ENCODE results near the gene KLHDC8B.
"Not testable (repeated sequence)": the region's sequence is repeated elsewhere in the genome, so short reads cannot be mapped to it uniquely, and the experiment has no call there.

Gene KLHDC8B

DNA sequence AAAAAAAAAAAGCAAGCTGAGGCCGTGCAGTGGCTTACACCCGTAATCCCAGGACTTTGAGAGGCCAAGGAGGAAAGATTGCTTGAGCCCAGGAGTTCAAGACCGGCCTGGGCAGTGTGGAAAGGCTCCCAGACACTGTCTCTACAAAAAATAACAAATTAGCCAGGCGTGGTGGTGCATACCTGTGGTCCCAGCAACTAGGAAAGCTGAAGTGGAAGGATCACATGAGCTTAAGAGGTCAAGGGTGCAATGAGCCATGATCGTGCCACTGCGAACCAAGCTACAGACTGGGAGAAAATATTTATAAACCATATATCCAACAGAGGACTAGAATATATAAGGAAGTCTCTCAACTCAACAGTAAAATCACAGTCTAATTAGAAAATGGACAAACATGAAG lies 10.0 kb downstream of the KLHDC8B start:
- in situ Hi-C loops (cut with MboI; ENCODE audit: low sequenced_read_pairs): no loop called here

DNA sequence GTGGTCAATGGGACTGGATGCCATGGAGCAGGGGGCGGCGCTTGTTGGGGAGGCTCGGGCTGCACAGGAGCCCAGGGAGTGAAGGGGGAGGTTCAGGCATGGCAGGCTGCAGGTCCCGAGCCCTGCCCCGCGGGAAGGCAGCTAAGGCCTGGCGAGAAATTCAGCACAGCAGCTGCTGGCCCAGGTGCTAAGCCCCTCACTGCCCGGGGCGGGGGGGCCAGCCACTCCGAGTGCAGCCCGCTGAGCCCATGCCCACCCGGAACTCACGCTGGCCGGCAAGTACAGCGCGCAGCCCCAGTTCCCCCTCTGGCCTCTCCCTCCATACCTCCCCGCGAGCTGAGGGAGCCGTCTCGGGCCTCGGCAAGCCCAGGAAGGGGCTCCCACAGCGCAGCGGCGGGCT lies 11.3 kb downstream of the KLHDC8B start:
- in situ Hi-C loops (cut with MboI; ENCODE audit: low sequenced_read_pairs): no loop called here

DNA sequence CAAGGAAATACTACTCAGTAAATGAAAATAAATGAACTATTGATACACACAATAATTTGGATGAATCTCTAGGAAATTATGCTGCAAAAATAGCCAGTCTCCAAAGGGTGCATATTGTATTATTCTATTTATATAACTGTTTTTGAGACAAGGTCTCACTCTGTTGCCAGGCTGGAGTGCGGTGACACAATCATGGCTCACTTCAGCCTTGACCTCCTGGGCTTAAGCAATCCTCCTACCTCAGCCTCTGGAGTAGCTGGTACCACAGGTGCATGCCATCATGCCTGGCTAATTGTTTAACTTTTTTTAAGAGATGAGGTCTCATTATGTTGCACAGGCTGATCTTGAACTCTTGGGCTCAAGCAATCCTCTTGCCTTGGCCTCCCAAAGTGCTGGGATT lies 12.5 kb downstream of the KLHDC8B start:
- in situ Hi-C loops (cut with MboI; ENCODE audit: low sequenced_read_pairs): no loop called here

DNA sequence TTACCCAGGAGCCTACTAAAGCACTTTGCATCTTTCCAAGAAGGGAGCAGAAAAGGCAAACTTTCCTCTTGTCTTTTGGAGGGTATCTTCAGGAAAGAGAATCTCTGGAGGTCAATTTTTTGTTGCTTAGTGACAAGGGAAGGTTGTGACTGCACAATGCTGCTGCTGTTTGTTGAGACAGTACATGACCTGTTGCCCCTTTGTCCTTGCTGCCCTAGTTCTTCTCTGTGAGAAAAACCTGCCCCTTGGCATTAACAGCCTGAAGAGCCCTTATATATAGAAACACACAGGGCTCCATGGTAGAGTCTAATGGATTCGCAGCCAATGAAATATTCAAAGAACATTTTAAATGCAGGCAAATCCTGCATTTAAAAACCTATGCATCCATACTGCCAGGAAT lies 20.3 kb downstream of the KLHDC8B start:
- in situ Hi-C loops (cut with MboI; ENCODE audit: low sequenced_read_pairs): no loop called here

DNA sequence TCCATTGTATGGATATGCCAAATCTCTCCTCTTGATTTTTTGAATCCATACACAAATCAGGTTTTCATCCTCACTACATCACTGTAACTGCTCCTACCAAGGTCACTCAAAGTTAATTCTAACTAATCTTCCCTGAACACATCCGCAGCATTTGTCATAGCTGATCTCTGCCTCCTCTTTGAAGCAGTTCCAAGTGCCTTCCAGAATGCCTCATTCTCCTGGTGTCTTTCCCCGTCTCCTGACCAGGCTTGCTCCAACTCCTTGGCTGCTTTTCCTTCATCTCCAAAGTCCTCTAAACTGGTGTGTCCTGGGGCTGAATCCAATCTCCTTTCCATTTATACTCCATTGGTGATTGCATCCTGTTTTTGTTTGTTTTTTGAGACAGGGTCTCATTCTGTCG lies 26.8 kb downstream of the KLHDC8B start:
- in situ Hi-C loops (cut with MboI; ENCODE audit: low sequenced_read_pairs): no loop called here

DNA sequence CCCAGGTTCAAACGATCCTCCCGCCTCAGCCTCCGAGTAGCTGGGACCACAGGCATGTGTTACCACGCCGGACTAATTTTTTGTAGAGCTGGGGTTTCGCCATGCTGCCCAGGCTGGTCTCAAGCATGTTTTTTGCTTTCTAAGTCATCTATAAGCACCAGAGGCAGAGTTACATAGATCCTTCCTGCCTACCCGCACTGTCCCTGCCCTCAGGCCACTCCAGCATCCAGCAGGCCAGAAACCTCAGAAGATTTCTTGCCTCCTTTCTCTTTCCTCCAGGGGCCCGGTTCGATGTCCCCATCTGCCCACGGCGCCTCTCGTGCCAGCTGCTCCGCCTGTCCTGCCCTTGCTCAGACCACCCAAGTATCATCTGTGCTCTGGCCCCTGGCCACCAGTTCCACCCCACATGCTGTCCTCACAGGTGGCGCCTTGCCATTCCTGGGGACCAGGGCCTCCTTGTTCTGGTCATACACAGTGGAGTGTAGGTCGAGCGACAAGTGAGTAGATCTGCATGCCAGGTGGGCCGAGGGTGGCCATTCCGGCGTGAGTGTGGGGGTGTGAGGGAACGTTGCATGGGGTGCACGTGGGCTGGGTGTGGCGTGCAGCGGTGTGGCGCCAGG lies 27.3 kb downstream of the KLHDC8B start:
- in situ Hi-C loops (cut with MboI; ENCODE audit: low sequenced_read_pairs): no loop called here

DNA sequence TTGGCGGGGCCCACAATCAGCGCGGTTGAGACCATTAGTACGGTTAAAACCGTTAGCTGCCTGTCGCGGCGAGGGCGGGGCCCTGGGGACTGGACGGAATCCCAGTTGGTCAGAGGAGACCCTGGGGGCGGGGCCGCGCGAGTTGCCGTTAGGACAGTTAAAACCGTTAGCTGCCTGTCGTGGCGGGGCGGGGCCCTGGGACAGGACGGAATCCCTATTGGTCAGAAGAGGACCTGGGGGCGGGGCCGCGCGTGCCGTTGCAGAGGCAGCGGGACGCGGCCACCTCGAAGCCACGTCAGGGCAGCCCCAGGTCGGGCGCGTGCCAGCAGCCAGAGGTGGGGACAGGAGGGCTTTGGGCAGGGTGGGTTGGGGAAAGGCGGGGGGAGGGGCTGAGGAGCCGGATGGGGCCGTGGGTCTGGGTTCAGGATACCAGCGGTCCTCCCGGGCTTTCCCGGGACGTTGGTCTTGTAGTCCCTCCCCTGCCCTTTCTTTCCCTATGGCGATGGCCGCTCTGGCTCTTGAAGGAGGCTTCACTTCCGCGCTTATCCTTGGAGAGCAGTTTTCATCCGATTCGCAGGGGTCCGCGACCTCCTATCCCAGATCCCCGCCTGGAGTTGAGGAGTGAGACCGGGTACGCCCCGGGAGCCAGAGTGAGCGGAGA lies 28.0 kb downstream of the KLHDC8B start:
- in situ Hi-C loops (cut with MboI; ENCODE audit: low sequenced_read_pairs): no loop called here

DNA sequence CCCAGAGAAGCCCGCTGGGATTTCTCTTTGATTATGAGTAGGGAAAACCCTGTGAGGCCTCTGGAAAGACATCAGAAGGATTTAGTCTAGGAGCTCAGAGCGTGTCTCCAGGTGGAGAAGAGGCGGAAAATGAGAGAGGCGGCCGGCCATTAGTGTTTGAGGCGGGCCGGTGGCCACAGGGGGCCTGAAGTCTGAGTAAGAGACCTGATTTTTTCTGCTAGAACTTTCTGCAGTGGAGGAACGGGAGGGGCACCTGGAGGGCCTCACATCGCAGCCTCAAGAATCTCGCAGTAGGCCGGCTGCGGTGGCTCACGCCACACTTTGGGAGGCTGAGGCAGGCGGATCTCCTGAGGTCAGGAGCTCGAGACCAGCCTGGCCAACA lies 28.5 kb downstream of the KLHDC8B start:
- in situ Hi-C loops (cut with MboI; ENCODE audit: low sequenced_read_pairs): no loop called here

DNA sequence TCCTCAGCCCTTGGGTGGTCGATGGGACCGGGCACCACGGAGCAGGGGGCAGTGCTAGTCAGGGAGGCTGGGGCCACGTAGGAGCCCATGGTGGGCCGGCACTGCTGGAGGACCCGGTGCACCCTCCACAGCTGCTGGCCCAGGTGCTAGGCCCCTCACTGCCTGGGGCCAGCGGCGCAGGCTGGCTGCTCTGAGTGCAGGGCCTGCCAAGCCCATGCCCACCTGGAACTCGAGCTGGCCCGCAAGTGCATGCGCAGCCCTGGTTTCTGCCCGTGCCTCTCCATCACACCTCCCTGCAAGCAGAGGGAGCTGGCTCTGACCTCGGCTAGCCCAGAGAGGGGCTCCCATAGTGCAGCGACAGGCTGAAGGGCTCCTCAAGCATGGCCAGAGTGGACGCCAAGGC lies 42.1 kb downstream of the KLHDC8B start:
- in situ Hi-C loops (cut with MboI; ENCODE audit: low sequenced_read_pairs): no loop called here

DNA sequence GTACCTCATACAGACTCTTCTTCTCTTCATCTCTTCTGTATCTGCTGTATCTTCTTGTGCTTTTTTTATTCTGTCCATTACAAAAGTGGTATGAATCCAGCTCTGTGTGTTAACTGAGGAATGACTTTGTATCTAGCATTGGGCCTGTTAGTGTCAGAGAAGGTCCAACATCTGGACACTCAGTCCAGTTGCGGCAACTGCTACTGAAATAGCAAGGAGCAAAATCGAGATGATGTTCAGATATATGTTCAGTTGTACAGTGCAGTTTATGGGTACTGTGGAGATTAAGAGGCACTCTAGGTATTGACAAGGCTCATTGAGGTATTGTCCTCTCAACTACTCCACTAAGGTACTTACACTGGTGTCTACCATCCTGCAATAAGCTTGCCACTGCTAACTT lies 42.6 kb downstream of the KLHDC8B start:
- in situ Hi-C loops (cut with MboI; ENCODE audit: low sequenced_read_pairs): no loop called here

DNA sequence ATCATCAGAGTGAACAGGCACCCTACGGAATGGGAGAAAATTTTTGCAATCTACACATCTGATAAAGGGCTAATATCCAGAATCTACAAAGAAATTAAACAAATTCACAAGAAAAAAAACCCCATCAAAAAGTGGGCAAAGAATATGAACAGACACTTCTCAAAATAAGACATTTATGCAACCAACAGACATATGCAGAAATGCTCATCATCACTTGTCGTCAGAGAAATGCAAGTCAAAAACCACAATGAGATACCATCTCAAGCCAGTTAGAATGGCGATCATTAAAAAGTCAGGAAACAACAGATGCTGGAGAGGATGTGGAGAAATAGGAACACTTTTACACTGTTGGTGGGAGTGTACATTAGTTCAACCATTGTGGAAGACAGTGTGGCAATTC lies 45.3 kb downstream of the KLHDC8B start:
- in situ Hi-C loops (cut with MboI; ENCODE audit: low sequenced_read_pairs): not testable (repeated sequence)

DNA sequence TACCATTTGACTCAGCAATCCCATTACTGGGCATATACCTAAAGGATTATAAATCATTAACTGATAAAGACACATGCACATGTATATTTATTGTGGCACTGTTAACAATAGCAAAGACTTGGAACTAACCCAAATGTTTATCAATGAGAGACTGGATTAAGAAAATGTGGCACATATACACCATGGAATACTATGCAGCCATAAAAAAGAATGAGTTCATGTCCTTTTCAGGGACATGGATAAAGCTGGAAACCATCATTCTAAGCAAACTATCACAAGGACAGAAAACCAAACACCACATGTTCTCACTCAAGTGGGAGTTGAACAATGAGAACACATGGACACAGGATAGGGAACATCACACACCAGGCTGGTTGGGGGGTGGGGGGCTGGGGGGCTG lies 45.7 kb downstream of the KLHDC8B start:
- in situ Hi-C loops (cut with MboI; ENCODE audit: low sequenced_read_pairs): not testable (repeated sequence)

DNA sequence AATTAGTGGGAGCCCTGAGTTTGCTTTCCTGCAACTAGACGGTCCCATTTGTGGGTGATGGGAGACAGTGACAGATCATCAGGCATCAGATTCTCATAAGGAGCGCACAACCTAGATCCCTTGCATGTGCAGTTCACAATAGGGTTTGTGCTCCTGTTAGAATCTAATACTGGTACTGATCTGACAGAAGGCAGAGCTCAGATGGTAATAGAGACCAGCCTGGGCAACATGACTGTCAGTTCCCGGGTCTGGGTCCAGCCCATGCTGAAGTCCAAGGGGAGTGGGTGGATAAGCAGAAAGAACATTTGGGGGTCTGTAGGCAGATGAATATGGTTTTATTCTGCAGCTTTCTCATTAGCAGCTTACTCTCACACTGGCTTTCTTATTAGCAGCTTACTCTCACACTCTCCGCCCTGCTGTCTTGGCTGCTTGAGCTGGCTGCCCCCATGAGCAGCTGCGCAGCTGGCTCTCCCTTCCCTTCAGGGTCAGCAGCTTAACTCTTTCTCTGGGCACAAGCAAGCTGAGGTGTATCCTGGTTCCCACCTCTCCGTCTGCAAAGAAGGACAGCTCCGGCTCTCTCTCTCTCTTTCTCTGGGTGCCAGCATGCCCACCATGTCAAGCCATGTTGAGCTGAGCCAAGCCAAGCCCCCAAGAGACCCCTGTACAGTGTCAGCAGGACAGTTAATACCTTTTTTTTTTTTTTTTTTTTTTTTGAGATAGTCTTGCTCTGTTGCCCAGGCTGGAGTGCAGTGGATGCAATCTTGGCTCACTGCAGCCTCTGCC lies 46.5 kb downstream of the KLHDC8B start:
- in situ Hi-C loops (cut with MboI; ENCODE audit: low sequenced_read_pairs): no loop called here

DNA sequence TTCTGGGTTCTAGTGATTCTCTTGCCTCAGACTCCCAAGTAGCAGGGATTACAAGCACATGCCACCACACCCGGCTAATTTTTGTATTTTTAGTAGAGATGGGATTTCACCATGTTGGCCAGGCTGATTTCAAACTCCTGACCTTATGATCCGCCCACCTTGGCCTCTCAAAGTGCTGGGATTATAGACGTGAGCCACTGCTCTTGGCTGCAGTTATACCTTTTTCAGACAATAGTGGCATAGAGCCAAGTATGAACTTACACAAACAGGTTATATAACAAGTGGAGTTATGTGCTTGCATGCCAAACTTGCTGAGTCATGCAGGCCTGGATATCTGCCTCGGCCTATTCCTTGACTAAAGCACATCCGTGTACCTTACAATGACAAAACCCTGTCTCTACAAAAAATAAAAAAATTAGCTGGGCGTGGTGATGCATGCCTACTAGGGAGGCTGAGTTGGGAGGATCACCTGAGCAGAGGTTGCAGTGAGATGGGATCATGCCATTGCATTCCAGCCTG lies 47.1 kb downstream of the KLHDC8B start:
- in situ Hi-C loops (cut with MboI; ENCODE audit: low sequenced_read_pairs): not testable (repeated sequence)

DNA sequence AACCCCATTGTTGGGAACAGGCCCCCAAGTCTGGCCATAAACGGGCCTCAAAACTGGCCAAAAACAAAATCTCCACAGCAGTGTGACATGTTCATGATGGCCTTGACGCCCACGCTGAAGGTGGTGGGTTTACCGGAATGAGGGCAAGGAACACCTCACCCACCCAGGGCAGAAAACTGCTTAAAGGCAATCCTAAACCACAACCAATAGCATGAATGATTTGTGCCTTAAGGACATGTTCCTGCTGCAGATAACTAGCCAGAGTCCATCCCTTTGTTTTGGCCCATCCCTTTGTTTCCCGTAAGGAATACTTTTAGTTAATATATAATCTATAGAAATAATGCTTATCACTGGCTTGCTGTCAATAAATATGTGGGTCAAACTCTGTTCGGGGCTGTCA lies 47.7 kb downstream of the KLHDC8B start:
- in situ Hi-C loops (cut with MboI; ENCODE audit: low sequenced_read_pairs): no loop called here

DNA sequence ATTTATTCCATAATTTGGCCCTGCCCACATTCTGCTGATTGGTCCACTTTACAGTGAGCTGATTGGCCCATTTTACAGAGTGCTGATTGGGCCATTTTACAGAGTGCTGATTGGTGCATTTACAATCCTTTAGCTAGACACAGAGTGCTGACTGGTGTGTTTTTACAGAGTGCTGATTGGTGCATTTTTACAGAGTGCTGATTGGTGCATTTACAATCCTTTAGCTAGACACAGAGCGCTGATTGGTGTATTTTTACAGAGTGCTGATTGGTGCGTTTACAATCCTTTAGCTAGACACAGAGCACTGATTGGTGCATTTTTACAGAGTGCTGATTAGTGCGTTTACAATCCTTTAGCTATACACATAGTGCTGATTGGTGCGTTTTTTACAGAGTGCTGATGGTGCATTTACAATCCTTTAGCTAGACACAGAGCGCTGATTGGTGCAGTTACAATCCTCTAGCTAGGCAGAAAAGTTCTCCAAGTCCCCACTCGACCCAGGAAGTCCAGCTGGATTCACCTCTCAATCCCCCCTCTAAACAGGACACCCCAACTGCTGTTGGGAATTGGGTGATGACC lies 49.7 kb downstream of the KLHDC8B start:
- in situ Hi-C loops (cut with MboI; ENCODE audit: low sequenced_read_pairs): not testable (repeated sequence)

DNA sequence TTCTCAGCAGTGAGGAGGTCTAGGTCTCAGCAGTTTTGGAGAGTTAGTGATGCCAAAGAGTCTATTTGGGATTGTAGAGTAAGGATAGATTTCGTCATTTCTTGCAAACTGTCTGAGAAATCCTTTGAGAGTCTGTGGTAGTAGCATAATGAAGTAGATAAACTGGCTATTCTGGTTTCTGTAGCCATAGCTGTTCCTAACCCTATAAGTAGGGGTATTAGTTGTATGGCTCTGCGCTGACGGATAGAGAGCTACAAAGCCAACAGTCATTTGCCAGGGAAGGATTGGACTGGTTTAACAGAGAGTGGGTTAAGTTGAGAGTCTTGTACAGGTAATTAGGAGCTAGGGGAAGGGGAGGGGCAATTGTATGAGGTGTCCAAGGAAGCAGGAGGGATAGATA lies 50.6 kb downstream of the KLHDC8B start:
- in situ Hi-C loops (cut with MboI; ENCODE audit: low sequenced_read_pairs): no loop called here
